Muscle layer of colon (tissue), 2 donors: ENCODE measurements around the gene CNTN5.

Experiments
- H3K27ac ChIP-seq: one replicate; pipeline ENCODE4 v1.7.0; 2013; ENCODE audit warnings: low read depth, mild to moderate bottlenecking, low read length, moderate library complexity
- H3K27me3 ChIP-seq, 2 donors: one replicate each; pipeline ENCODE4 v1.7.0; 2013; ENCODE audit warnings: low read length in 2 of 2, mild to moderate bottlenecking in 2 of 2; ENCODE audit not compliant: insufficient read depth in 2 of 2, control insufficient read depth in 1 of 2
- H3K36me3 ChIP-seq: one replicate; pipeline ENCODE4 v1.7.0; 2013; ENCODE audit warnings: mild to moderate bottlenecking, low read length; ENCODE audit not compliant: insufficient read depth
- H3K4me1 ChIP-seq: one replicate; pipeline ENCODE4 v1.7.0; 2013; ENCODE audit warnings: mild to moderate bottlenecking, low read length; ENCODE audit not compliant: insufficient read depth
- H3K4me3 ChIP-seq, 2 donors: one replicate each; pipeline ENCODE4 v1.7.0; 2013; ENCODE audit warnings: low read length in 2 of 2, low read depth in 1 of 2, mild to moderate bottlenecking in 1 of 2, moderate library complexity in 1 of 2
- H3K9ac ChIP-seq: one replicate; pipeline ENCODE4 v1.7.0; 2013; ENCODE audit warnings: low read length
- H3K9me3 ChIP-seq: one replicate; pipeline ENCODE4 v1.7.0; 2013; ENCODE audit warnings: mild to moderate bottlenecking, low read length
- donor health status: abdominal sarcoma.
- donor health status: Adenocarcinoma of cecum.

The CNTN5 gene

GRCh38 chr11:99234534-99234933 lies 213.8 kb downstream of the CNTN5 start:
- Histone ChIP-seq H3K4me1 (no peaks in the 10 kb centered on the region), H3K4me3 (no peak overlapping the region), H3K27me3 (no peaks in the 10 kb centered on the region), H3K9me3 (no peaks in the 10 kb centered on the region), H3K27ac (no peak overlapping the region), H3K9ac (no peak overlapping the region), H3K36me3 (no peaks in the 10 kb centered on the region)

- Histone ChIP-seq H3K36me3 (no peaks in the 10 kb centered on the region), H3K4me3 (no peak overlapping the region), H3K27ac (no peak overlapping the region), H3K9me3 (no peaks in the 10 kb centered on the region), H3K4me1 (no peaks in the 10 kb centered on the region), H3K27me3 (no peaks in the 10 kb centered on the region), H3K9ac (no peak overlapping the region)
These were observed 217.7 kb downstream of the CNTN5 start for GRCh38 chr11:99238401-99238800.

GRCh38 chr11:99240192-99241030 lies 219.7 kb downstream of the CNTN5 start:
- Histone ChIP-seq H3K27me3 (no peaks in the 10 kb centered on the region), H3K9me3 (no peaks in the 10 kb centered on the region), H3K4me3 (no peak overlapping the region), H3K36me3 (no peaks in the 10 kb centered on the region), H3K27ac (no peak overlapping the region), H3K9ac (no peak overlapping the region), H3K4me1 (no peaks in the 10 kb centered on the region)

GRCh38 chr11:99241066-99241465 lies 220.3 kb downstream of the CNTN5 start:
- Histone ChIP-seq H3K4me3 (no peak overlapping the region), H3K36me3 (no peaks in the 10 kb centered on the region), H3K27ac (no peak overlapping the region), H3K9me3 (no peaks in the 10 kb centered on the region), H3K4me1 (no peaks in the 10 kb centered on the region), H3K9ac (no peak overlapping the region), H3K27me3 (no peaks in the 10 kb centered on the region)

GRCh38 chr11:99244613-99245012 lies 223.9 kb downstream of the CNTN5 start:
- Histone ChIP-seq H3K4me3 (no peak overlapping the region), H3K9ac (no peak overlapping the region)

GRCh38 chr11:99246199-99246598 lies 225.4 kb downstream of the CNTN5 start:
- no peak overlapping the region for H3K27ac ChIP-seq
- no peak overlapping the region for H3K4me3 ChIP-seq
- no peak overlapping the region for H3K9ac ChIP-seq
- H3K36me3 ChIP-seq: no peaks in the 10 kb centered on the region
- no peaks in the 10 kb centered on the region for H3K27me3 ChIP-seq
- H3K9me3 ChIP-seq: no peaks in the 10 kb centered on the region
- H3K4me1 ChIP-seq: no peaks in the 10 kb centered on the region

More at GRCh38 chr11:99244613-99245012, 223.9 kb downstream of the CNTN5 start:
- no peaks in the 10 kb centered on the region for H3K36me3 ChIP-seq
- no peaks in the 10 kb centered on the region for H3K27me3 ChIP-seq
- no peaks in the 10 kb centered on the region for H3K9me3 ChIP-seq
- H3K4me1 ChIP-seq: no peaks in the 10 kb centered on the region
- no peak overlapping the region for H3K27ac ChIP-seq

- Histone ChIP-seq H3K9me3 (no peaks in the 10 kb centered on the region), H3K9ac (no peak overlapping the region), H3K27ac (no peak overlapping the region), H3K27me3 (no peaks in the 10 kb centered on the region), H3K4me1 (no peaks in the 10 kb centered on the region), H3K36me3 (no peaks in the 10 kb centered on the region), H3K4me3 (no peak overlapping the region)
These were observed 235.9 kb downstream of the CNTN5 start for GRCh38 chr11:99256614-99257013.

- Histone ChIP-seq H3K9ac (no peak overlapping the region), H3K9me3 (no peaks in the 10 kb centered on the region), H3K36me3 (no peaks in the 10 kb centered on the region), H3K27ac (no peak overlapping the region), H3K4me3 (no peak overlapping the region), H3K4me1 (no peaks in the 10 kb centered on the region), H3K27me3 (no peaks in the 10 kb centered on the region)
These were observed 236.4 kb downstream of the CNTN5 start for GRCh38 chr11:99257131-99257530.

GRCh38 chr11:99260696-99261095 lies 239.9 kb downstream of the CNTN5 start:
- Histone ChIP-seq H3K4me3 (no peak overlapping the region), H3K9ac (no peak overlapping the region), H3K9me3 (no peaks in the 10 kb centered on the region), H3K27ac (no peak overlapping the region), H3K36me3 (no peaks in the 10 kb centered on the region), H3K4me1 (no peaks in the 10 kb centered on the region), H3K27me3 (no peaks in the 10 kb centered on the region)

GRCh38 chr11:99268886-99269285 lies 248.1 kb downstream of the CNTN5 start:
- Histone ChIP-seq H3K27me3 (no peaks in the 10 kb centered on the region), H3K4me3 (no peak overlapping the region), H3K9ac (no peak overlapping the region), H3K27ac (no peak overlapping the region), H3K36me3 (no peaks in the 10 kb centered on the region), H3K9me3 (no peaks in the 10 kb centered on the region), H3K4me1 (no peaks in the 10 kb centered on the region)

GRCh38 chr11:99271527-99271926 lies 250.8 kb downstream of the CNTN5 start:
- no peak overlapping the region for H3K9ac ChIP-seq
- no peaks in the 10 kb centered on the region for H3K4me1 ChIP-seq
- no peaks in the 10 kb centered on the region for H3K36me3 ChIP-seq
- H3K27ac ChIP-seq: no peak overlapping the region
- no peaks in the 10 kb centered on the region for H3K27me3 ChIP-seq
- H3K9me3 ChIP-seq: no peaks in the 10 kb centered on the region
- no peak overlapping the region for H3K4me3 ChIP-seq

- Histone ChIP-seq H3K4me3 (no peak overlapping the region), H3K27me3 (no peaks in the 10 kb centered on the region), H3K36me3 (no peaks in the 10 kb centered on the region), H3K9ac (no peak overlapping the region), H3K27ac (no peak overlapping the region), H3K4me1 (no peaks in the 10 kb centered on the region), H3K9me3 (no peaks in the 10 kb centered on the region)
These were observed 254.8 kb downstream of the CNTN5 start for GRCh38 chr11:99275521-99275920.
